IMR-90 (cell line): ENCODE measurements around the gene CDC34. TPM values are rescaled to one million over a fixed set of nuclear protein-coding genes. Genes with fewer than 3 reads are reported as not detected.

Experiments
- ATAC-seq: fragments of 200-7000 bp; cut with Tn5 transposase; 2 replicates; pipeline ENCODE4 v1.9.1; 2020; ENCODE audit warnings: low read depth, mild to moderate bottlenecking, moderate library complexity
- BruUV-seq: library from RNA; stranded (reverse); fragments of 400-500 nt; replicated peaks from 2 replicates; lab custom pipeline; 2021; lab: Mats Ljungman, UMichigan
- CTCF ChIA-PET: fragments of 300-600 bp; formaldehyde crosslinking; extraction: SDS; loops from one replicate; lab custom pipeline; 2021; ENCODE audit warnings: antibody characterized with exemption; lab: Yijun Ruan, JAX
- POLR2A ChIA-PET: fragments of 300-600 bp; sonication (Branson Sonifier 250); formaldehyde crosslinking; loops from one replicate; lab custom pipeline; 2022; ENCODE audit warnings: antibody characterized with exemption; ENCODE audit not compliant: unreplicated experiment; lab: Charles Lee
- DNase-seq: peaks from one replicate; pipeline ENCODE4 v3.0.0; 2013
- H2AFZ ChIP-seq: replicated peaks from 2 replicates; pipeline ENCODE3; 2013; ENCODE audit warnings: low read length, mild to moderate bottlenecking; ENCODE audit not compliant: poor library complexity
- H2AK5ac ChIP-seq: 2 replicates; pipeline ENCODE4 v1.6.1; 2013; ENCODE audit warnings: low read depth, low read length, inconsistent platforms
- H2AK9ac ChIP-seq: replicated peaks from 2 replicates; pipeline ENCODE3; 2013; ENCODE audit warnings: mild to moderate bottlenecking, low read depth, low read length, moderate library complexity; ENCODE audit not compliant: poor library complexity
- H2BK120ac ChIP-seq: 2 replicates; pipeline ENCODE4 v1.6.1; 2013; ENCODE audit warnings: low read depth, low read length, inconsistent platforms
- H2BK15ac ChIP-seq: 3 replicates; pipeline ENCODE4 v1.6.1; 2013; ENCODE audit warnings: low read depth, low read length, inconsistent platforms
- H2BK20ac ChIP-seq: 2 replicates; pipeline ENCODE4 v1.6.1; 2013; ENCODE audit warnings: low read depth, mild to moderate bottlenecking, inconsistent platforms, low read length, moderate library complexity
- H2BK5ac ChIP-seq: 2 replicates; pipeline ENCODE4 v1.6.1; 2013; ENCODE audit warnings: mild to moderate bottlenecking, low read depth, low read length, inconsistent platforms; ENCODE audit not compliant: poor library complexity, severe bottlenecking
- H3K14ac ChIP-seq: replicated peaks from 2 replicates; pipeline ENCODE4 v1.6.1; 2013; ENCODE audit warnings: low read depth, low read length, inconsistent platforms
- H3K18ac ChIP-seq: 2 replicates; pipeline ENCODE4 v1.6.1; 2013; ENCODE audit warnings: low read depth, low read length, control low read depth
- H3K23ac ChIP-seq: 2 replicates; pipeline ENCODE4 v1.6.1; 2013; ENCODE audit warnings: low read depth, low read length, inconsistent platforms
- H3K27ac ChIP-seq: 2 replicates; pipeline ENCODE4 v1.5.1; 2013; ENCODE audit warnings: mild to moderate bottlenecking, control low read depth, low read length; ENCODE audit not compliant: insufficient read depth
- H3K27me3 ChIP-seq: 2 replicates; pipeline ENCODE4 v1.6.1; 2013; ENCODE audit warnings: low read length; ENCODE audit not compliant: control insufficient read depth, insufficient read depth
- H3K36me3 ChIP-seq: 2 replicates; pipeline ENCODE4 v1.6.1; 2013; ENCODE audit warnings: low read length, mixed read lengths; ENCODE audit not compliant: control insufficient read depth, insufficient read depth
- H3K4ac ChIP-seq: 2 replicates; pipeline ENCODE4 v1.6.1; 2013; ENCODE audit warnings: low read depth, low read length, inconsistent platforms
- H3K4me1 ChIP-seq: 2 replicates; pipeline ENCODE4 v1.6.1; 2013; ENCODE audit warnings: low read length, mixed read lengths; ENCODE audit not compliant: control insufficient read depth, insufficient read depth
- H3K4me2 ChIP-seq: 2 replicates; pipeline ENCODE4 v1.6.1; 2013; ENCODE audit warnings: low read depth, mild to moderate bottlenecking, control low read depth, low read length, moderate library complexity
- H3K4me3 ChIP-seq: 2 replicates; pipeline ENCODE4 v1.5.1; 2013; ENCODE audit warnings: low read depth, mild to moderate bottlenecking, control low read depth, low read length, moderate library complexity; ENCODE audit not compliant: insufficient read depth
- H3K56ac ChIP-seq: 2 replicates; pipeline ENCODE4 v1.6.1; 2013; ENCODE audit warnings: low read length, inconsistent platforms; ENCODE audit not compliant: insufficient read depth; ENCODE audit errors: extremely low read depth
- H3K79me1 ChIP-seq, 2 experiments: 2 replicates each; pipeline ENCODE4 v1.6.1; 2013; ENCODE audit warnings: low read length in 2 of 2, inconsistent platforms in 1 of 2, low read depth in 1 of 2
- H3K9ac ChIP-seq: 2 replicates; pipeline ENCODE4 v1.6.1; 2013; ENCODE audit warnings: low read depth, low read length, control low read depth
- H3K9me1 ChIP-seq: 2 replicates; pipeline ENCODE4 v1.6.1; 2013; ENCODE audit warnings: low read length, inconsistent platforms; ENCODE audit not compliant: insufficient read depth
- H3K9me3 ChIP-seq: 2 replicates; pipeline ENCODE4 v1.6.1; 2013; ENCODE audit warnings: low read length; ENCODE audit not compliant: control insufficient read depth, insufficient read depth
- H4K20me1 ChIP-seq: 2 replicates; pipeline ENCODE4 v1.6.1; 2013; ENCODE audit warnings: low read length, inconsistent platforms; ENCODE audit not compliant: insufficient read depth
- H4K5ac ChIP-seq: 2 replicates; pipeline ENCODE4 v1.6.1; 2013; ENCODE audit warnings: mild to moderate bottlenecking, low read depth, low read length, control low read depth
- H4K8ac ChIP-seq, 2 experiments: 2 replicates each; pipeline ENCODE4 v1.6.1; 2013; ENCODE audit warnings: low read depth in 2 of 2, low read length in 2 of 2, control low read depth in 1 of 2, inconsistent platforms in 1 of 2
- H4K91ac ChIP-seq: 2 replicates; pipeline ENCODE4 v1.6.1; 2013; ENCODE audit warnings: low read depth, low read length, inconsistent platforms; ENCODE audit not compliant: insufficient read depth
- BHLHE40 ChIP-seq: fragments of 150-350 bp; IDR thresholded peaks from 2 replicates; pipeline ENCODE4 v1.6.1; 2016; ENCODE audit warnings: mild to moderate bottlenecking, low read depth, low read length
- CEBPB ChIP-seq: IDR thresholded peaks from 2 replicates; pipeline ENCODE4 v1.6.1; 2012; ENCODE audit warnings: low read depth, low read length, improper control_type of control experiment
- CHD1 ChIP-seq: IDR thresholded peaks from 2 replicates; pipeline ENCODE4 v1.6.1; 2012; ENCODE audit warnings: low read depth, low read length, improper control_type of control experiment
- CTCF ChIP-seq: conservative IDR thresholded peaks from 2 replicates; pipeline ENCODE4 v1.5.1; 2012; ENCODE audit warnings: mild to moderate bottlenecking, low read depth, low read length, improper control_type of control experiment
- ELK1 ChIP-seq: fragments of 150-350 bp; IDR thresholded peaks from 2 replicates; pipeline ENCODE4 v1.6.1; 2016; ENCODE audit warnings: low read depth, mild to moderate bottlenecking, low read length, moderate library complexity, borderline replicate concordance
- FOS ChIP-seq: fragments of 150-350 bp; IDR thresholded peaks from 2 replicates; pipeline ENCODE4 v1.6.1; 2016; ENCODE audit warnings: low read depth, low read length
- MAFK ChIP-seq: IDR thresholded peaks from 2 replicates; pipeline ENCODE4 v1.6.1; 2012; ENCODE audit warnings: low read depth, low read length, improper control_type of control experiment
- MAZ ChIP-seq: IDR thresholded peaks from 2 replicates; pipeline ENCODE4 v1.6.1; 2012; ENCODE audit warnings: low read depth, mild to moderate bottlenecking, low read length, improper control_type of control experiment, moderate library complexity, borderline replicate concordance
- MXI1 ChIP-seq: IDR thresholded peaks from 2 replicates; pipeline ENCODE4 v1.6.1; 2012; ENCODE audit warnings: low read depth, mild to moderate bottlenecking, low read length, moderate library complexity, borderline replicate concordance
- NFE2L2 ChIP-seq: fragments of 150-350 bp; IDR thresholded peaks from 2 replicates; pipeline ENCODE4 v1.6.1; 2016; ENCODE audit warnings: low read depth, mild to moderate bottlenecking, low read length
- POLR2A ChIP-seq: IDR thresholded peaks from 2 replicates; pipeline ENCODE4 v1.6.1; 2012; ENCODE audit warnings: mild to moderate bottlenecking, low read depth, low read length
- RAD21 ChIP-seq: IDR thresholded peaks from 2 replicates; pipeline ENCODE4 v1.6.1; 2012; ENCODE audit warnings: low read length, improper control_type of control experiment
- RCOR1 ChIP-seq: IDR thresholded peaks from 2 replicates; pipeline ENCODE4 v1.6.1; 2012; ENCODE audit warnings: mild to moderate bottlenecking, low read length, improper control_type of control experiment; ENCODE audit not compliant: insufficient replicate concordance
- RFX5 ChIP-seq: IDR thresholded peaks from 2 replicates; pipeline ENCODE4 v1.8.0; 2012; ENCODE audit warnings: low read depth, mild to moderate bottlenecking, low read length, moderate library complexity
- SMC3 ChIP-seq: fragments of 150-350 bp; IDR thresholded peaks from 2 replicates; pipeline ENCODE4 v1.6.1; 2016; ENCODE audit warnings: low read depth, mild to moderate bottlenecking, antibody characterized with exemption, low read length, moderate library complexity
- USF2 ChIP-seq: fragments of 150-350 bp; IDR thresholded peaks from 2 replicates; pipeline ENCODE4 v1.6.1; 2017; ENCODE audit warnings: mild to moderate bottlenecking, antibody characterized with exemption, low read length, low read depth
- WGBS, 2 experiments: methylation state at CpG; one replicate each; pipeline versions ENCODE4 v1.1.5 to v1.1.7; 2013; ENCODE audit warnings: missing lambda C conversion rate in 2 of 2; ENCODE audit not compliant: insufficient read length in 1 of 2; ENCODE audit errors: extremely low coverage in 2 of 2; 5-methylcytosine and 5-hydroxymethylcytosine counted together
- dilution Hi-C: fragments of 300-500 bp; cut with HindIII; formaldehyde crosslinking; loops from one replicate; pipeline ENCODE4 v1.14.3; 2018; ENCODE audit warnings: low sequenced_read_pairs; ENCODE audit not compliant: unreplicated experiment
- in situ Hi-C: fragments of 300-500 bp; cut with MboI; formaldehyde crosslinking; loops from 3 replicates; pipeline ENCODE4 v1.14.3; 2019; ENCODE audit warnings: low sequenced_read_pairs, inconsistent platforms, mixed read lengths
- intact Hi-C: fragments of 100-400 bp; cut with micrococcal nuclease; formaldehyde crosslinking; loops from 2 replicates; pipeline ENCODE4 v1.10.0; 2022
- polyA plus RNA-seq, 3 experiments: library from polyadenylated mRNA; depleted of rRNA; stranded (reverse); fragments of >200 nt; gene quantifications; 2 replicates each; pipeline ENCODE4 v1.2.3, GENCODE V29; 2012; ENCODE audit warnings: low replicate concordance in 1 of 3
- total RNA-seq: library from RNA; depleted of rRNA; stranded (reverse); fragments of >200 nt; gene quantifications from 2 replicates; pipeline ENCODE4 v1.2.3, GENCODE V29; 2012

CDC34 gene
- total and polyA plus RNA-seq, 2 of the 4 experiments (the other 2 are of a cell fraction): 35.7 to 68.9 TPM

- Histone ChIP-seq H4K5ac (no peak overlapping the region), H3K14ac (no peak overlapping the region), H2AK5ac (no peak overlapping the region), H3K9me1 (no peaks in the 10 kb centered on the region), H2BK120ac (no peak overlapping the region), H2AK9ac (no peak overlapping the region), H2BK20ac (no peak overlapping the region), H4K91ac (no peak overlapping the region), H3K36me3 (no peaks in the 10 kb centered on the region), H4K20me1 (no peaks in the 10 kb centered on the region), H2AFZ (no peak overlapping the region), H3K9me3 (no peaks in the 10 kb centered on the region), H3K9ac (no peak overlapping the region), H2BK5ac (no peak overlapping the region), H3K56ac (no peak overlapping the region), H3K79me1 (no peaks in the 10 kb centered on the region), H2BK15ac (no peak overlapping the region), H3K4ac (no peak overlapping the region), H3K4me3 (no peak overlapping the region), H3K27ac (no peak overlapping the region), H3K18ac (no peak overlapping the region), H4K8ac (no peak overlapping the region), H3K27me3 (peaks cover 32% of the 10 kb centered on the region), H3K23ac (no peak overlapping the region), H3K4me1 (no peaks in the 10 kb centered on the region; the same call in 1 of the 2 replicates), H3K4me2 (no peak overlapping the region)
- CTCF ChIA-PET: no interaction called here
- no TSS peak for BruUV-seq
- no peak for ATAC-seq
- intact Hi-C loops: no loop called here
- 6% methylated on average over 13 of the region's 36 CpGs; no CpG with 5 or more reads in 1 of the 2 experiments for WGBS, 2 experiments
- in situ Hi-C loops: no loop called here
- DNase-seq: no peak
- no peak for TF ChIP-seq CEBPB
- TF ChIP-seq BHLHE40: no peak
- no peak for TF ChIP-seq RFX5
- TF ChIP-seq POLR2A: no peak
- TF ChIP-seq CHD1: no peak
- TF ChIP-seq MAFK: no peak
- TF ChIP-seq MXI1: no peak
- TF ChIP-seq USF2: no peak
- TF ChIP-seq SMC3: no peak
- no peak for TF ChIP-seq FOS
- TF ChIP-seq RAD21: no peak
- no peak for TF ChIP-seq MAZ
- TF ChIP-seq CTCF: no peak
- TF ChIP-seq ELK1: no peak
- TF ChIP-seq RCOR1: no peak
- TF ChIP-seq NFE2L2: no peak
- POLR2A ChIA-PET: no interaction called here
- dilution Hi-C loops: no loop called here
These were observed 34.1 kb upstream of the CDC34 start for GRCh38 chr19:497491-497868.
